ENCODE results near the gene CDH4.

- no peak for TF ChIP-seq EZH2phosphoT487 (conservative IDR thresholded peaks at IDR 0.05; ENCODE audit: low read length)
- TF ChIP-seq CTCF (IDR thresholded peaks at IDR 0.05; ENCODE audit: insufficient read depth, low read length, poor library complexity, severe bottlenecking) = no peak
These were observed 7.8 kb upstream of the CDH4 start for GRCh38 chr20:61244213-61244612.
